Transverse colon (tissue), 4 donors: ENCODE results near the gene CPXM2. TPM values are rescaled to one million over a fixed set of nuclear protein-coding genes. Genes with fewer than 3 reads are reported as not detected.

Source experiments
- DNase-seq: peaks from one replicate; pipeline ENCODE4 v3.0.0-alpha.2; 2019
- H3K27ac ChIP-seq, 4 donors: fragments of 200-600 bp; sonication (generic); 2 replicates each; pipeline ENCODE4 v1.5.1; 2016 to 2018; ENCODE audit warnings: inconsistent platforms in 4 of 4
- H3K27me3 ChIP-seq: fragments of 200-600 bp; sonication (generic); 2 replicates; pipeline ENCODE4 v1.5.1; 2017; ENCODE audit warnings: inconsistent platforms
- H3K36me3 ChIP-seq, 4 donors: fragments of 200-600 bp; sonication (generic); 2 replicates each; pipeline ENCODE4 v1.5.1; 2017 to 2019; ENCODE audit warnings: inconsistent platforms in 4 of 4
- H3K4me1 ChIP-seq, 4 donors: fragments of 200-600 bp; sonication (generic); 2 replicates each; pipeline ENCODE4 v1.5.1; 2017 to 2020; ENCODE audit warnings: inconsistent platforms in 4 of 4
- H3K4me3 ChIP-seq, 4 donors: fragments of 200-600 bp; sonication (generic); 1 replicate in 1 of 4; 2 replicates in 3 of 4; pipeline versions ENCODE4 v1.5.1 to v1.6.1; 2017 to 2019; ENCODE audit warnings: inconsistent platforms in 4 of 4
- H3K9me3 ChIP-seq, 2 donors: fragments of 200-600 bp; sonication (generic); 2 replicates each; pipeline ENCODE4 v1.5.1; 2017 to 2019; ENCODE audit warnings: inconsistent platforms in 2 of 2
- EP300 ChIP-seq: sonication (generic); formaldehyde crosslinking; IDR thresholded peaks from one replicate; pipeline ENCODE4 v1.6.1; 2017; ENCODE audit warnings: antibody characterized with exemption, low read depth
- POLR2A ChIP-seq: fragments of 450-650 bp; IDR thresholded peaks from one replicate; pipeline ENCODE4 v1.6.1; 2016; ENCODE audit warnings: antibody characterized with exemption, mild to moderate bottlenecking, moderate library complexity
- POLR2AphosphoS5 ChIP-seq, 3 donors: sonication (generic); formaldehyde crosslinking; IDR thresholded peaks; one replicate each; pipeline ENCODE4 v1.6.1; 2016; ENCODE audit warnings: antibody characterized with exemption in 3 of 3
- WGBS, 2 donors: methylation state at CpG; one replicate each; pipeline ENCODE4 v1.1.5; 2018; ENCODE audit warnings: low coverage in 1 of 2; 5-methylcytosine and 5-hydroxymethylcytosine counted together
- in situ Hi-C, 4 donors: fragments of 200-750 bp; cut with MboI; loops; one replicate each; pipeline versions ENCODE4 v1.15.0 to v1.15.1; 2017; ENCODE audit warnings: low sequenced_read_pairs in 3 of 4, low pct_ligation_motif_present in 1 of 4, low pct_unique_long_range_greater_than_20kb in 1 of 4
- intact Hi-C: fragments of 100-400 bp; cut with DNase I; formaldehyde crosslinking; loops from one replicate; pipeline ENCODE4 v1.15.1; 2023; ENCODE audit warnings: low total_unique reads
- total RNA-seq, 4 donors: library from RNA; depleted of rRNA; stranded (reverse); fragments of >200 nt; gene quantifications; one replicate each; pipeline ENCODE4 v1.1.0, GENCODE V29; 2016
- TF ChIP-seq, protein P1 (sequence below), 5 experiments: fragments of 200-600 bp in 3 of 5; fragments of 450-650 bp in 2 of 5; sonication (generic) in 3 of 5; IDR thresholded peaks; 1 replicate in 2 of 5; 2 replicates in 3 of 5; pipeline ENCODE4 v1.5.1; 2016 to 2017; ENCODE audit warnings: antibody characterized with exemption in 5 of 5, inconsistent platforms in 3 of 5, mild to moderate bottlenecking in 2 of 5, moderate library complexity in 1 of 5

The CPXM2 gene
- total RNA-seq, 4 donors from 2014 or later: 7.8 to 19.1 (median 13.0) TPM

DNA sequence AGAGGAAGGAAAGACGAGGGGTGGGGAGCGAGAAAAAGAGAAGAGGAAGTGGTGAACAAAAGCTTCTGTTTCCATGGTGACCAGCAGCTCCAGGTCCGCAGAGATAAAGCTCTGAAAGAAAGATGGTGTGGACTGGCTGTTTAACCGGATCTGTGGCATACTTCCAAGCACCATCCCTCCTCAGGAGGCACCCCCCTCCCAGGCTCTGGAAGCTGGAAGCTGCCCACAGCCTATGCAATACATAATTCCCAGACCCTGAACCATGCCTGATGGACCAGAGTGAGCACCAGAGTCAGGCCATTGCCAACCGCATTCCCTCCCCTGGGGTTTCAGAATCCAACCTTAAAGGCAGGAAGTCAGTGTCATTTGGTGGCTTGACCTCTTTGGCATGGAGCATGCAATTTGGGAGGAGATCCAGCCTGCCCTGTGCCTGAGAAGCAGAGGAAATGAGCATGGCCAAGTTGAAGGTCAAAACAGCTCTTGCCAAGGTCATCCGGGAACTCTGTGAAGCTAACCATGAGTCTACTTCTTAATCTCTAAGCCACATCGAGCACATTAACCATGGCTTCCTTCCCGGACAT lies 22.2 kb upstream of the CPXM2 start:
- H3K27ac ChIP-seq: peak overlapping the region in 2 of 4 donors; percentile 48 to 56
- no peak for DNase-seq
- H3K4me3 ChIP-seq: no peak overlapping the region
- TF ChIP-seq, protein P1, sequence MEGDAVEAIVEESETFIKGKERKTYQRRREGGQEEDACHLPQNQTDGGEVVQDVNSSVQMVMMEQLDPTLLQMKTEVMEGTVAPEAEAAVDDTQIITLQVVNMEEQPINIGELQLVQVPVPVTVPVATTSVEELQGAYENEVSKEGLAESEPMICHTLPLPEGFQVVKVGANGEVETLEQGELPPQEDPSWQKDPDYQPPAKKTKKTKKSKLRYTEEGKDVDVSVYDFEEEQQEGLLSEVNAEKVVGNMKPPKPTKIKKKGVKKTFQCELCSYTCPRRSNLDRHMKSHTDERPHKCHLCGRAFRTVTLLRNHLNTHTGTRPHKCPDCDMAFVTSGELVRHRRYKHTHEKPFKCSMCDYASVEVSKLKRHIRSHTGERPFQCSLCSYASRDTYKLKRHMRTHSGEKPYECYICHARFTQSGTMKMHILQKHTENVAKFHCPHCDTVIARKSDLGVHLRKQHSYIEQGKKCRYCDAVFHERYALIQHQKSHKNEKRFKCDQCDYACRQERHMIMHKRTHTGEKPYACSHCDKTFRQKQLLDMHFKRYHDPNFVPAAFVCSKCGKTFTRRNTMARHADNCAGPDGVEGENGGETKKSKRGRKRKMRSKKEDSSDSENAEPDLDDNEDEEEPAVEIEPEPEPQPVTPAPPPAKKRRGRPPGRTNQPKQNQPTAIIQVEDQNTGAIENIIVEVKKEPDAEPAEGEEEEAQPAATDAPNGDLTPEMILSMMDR (IDR thresholded peaks at IDR 0.05): no peak
- TF ChIP-seq POLR2A (no peak), EP300 (no peak), POLR2AphosphoS5 (IDR thresholded peaks at IDR 0.05) (no peak)
- H3K4me1 ChIP-seq: peaks cover 0 to 11% (median 0%) of the 10 kb centered on the region in 4 donors
- H3K36me3 ChIP-seq: no peaks in the 10 kb centered on the region
- H3K27me3 ChIP-seq: peaks cover 3% of the 10 kb centered on the region
- intact Hi-C loops: no loop called here
- WGBS, 2 donors: 60 to 69% methylated on average over 5 to 8 of the region's 8 CpGs
- peaks cover 0 to 2% of the 10 kb centered on the region in 2 donors for H3K9me3 ChIP-seq
- in situ Hi-C loops: no loop called here

DNA sequence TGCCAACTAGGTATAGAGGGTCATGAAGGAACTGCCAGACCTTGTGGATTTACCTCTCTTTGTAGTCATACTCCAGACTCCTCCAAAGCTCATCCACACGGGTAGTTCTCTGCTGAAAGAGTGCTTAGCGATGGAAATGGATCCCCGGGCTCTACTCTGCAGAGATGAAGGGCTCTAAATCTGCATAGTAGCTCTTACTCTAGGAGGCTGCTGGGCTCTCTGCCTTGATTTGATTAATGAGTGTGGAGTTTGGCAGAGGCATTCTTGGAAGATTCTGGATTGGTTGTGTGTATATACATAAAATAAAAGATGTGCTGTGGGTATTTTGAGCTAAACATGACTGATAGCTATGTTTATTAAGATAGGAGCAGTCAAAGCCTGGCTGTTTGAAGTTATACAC lies 21.3 kb upstream of the CPXM2 start:
- no peak for DNase-seq
- Histone ChIP-seq H3K4me3 (no peak overlapping the region), H3K36me3 (no peaks in the 10 kb centered on the region), H3K9me3 (no peaks in the 10 kb centered on the region), H3K27ac (peak overlapping the region in 3 of 4 donors; percentile 10 to 56 (median 48)), H3K4me1 (peaks cover 0 to 11% (median 0%) of the 10 kb centered on the region in 4 donors), H3K27me3 (peaks cover 3% of the 10 kb centered on the region)
- in situ Hi-C loops (no loop called here), intact Hi-C loops (no loop called here)
- WGBS, 2 donors: 60 to 63% methylated on average over 1 to 3 of the region's 3 CpGs
- TF ChIP-seq EP300 (no peak), POLR2AphosphoS5 (IDR thresholded peaks at IDR 0.05) (no peak), POLR2A (no peak)
- TF ChIP-seq, protein P1 (IDR thresholded peaks at IDR 0.05): no peak

- peak overlapping the region in 1 of 4 donors; percentile 56 for H3K27ac ChIP-seq
- H3K4me1 ChIP-seq: peaks cover 0 to 11% (median 0%) of the 10 kb centered on the region in 4 donors
- in situ Hi-C loops: no loop called here
- H3K4me3 ChIP-seq: no peak overlapping the region
- intact Hi-C loops: no loop called here
- H3K9me3 ChIP-seq: no peaks in the 10 kb centered on the region
- H3K36me3 ChIP-seq: no peaks in the 10 kb centered on the region
- H3K27me3 ChIP-seq: peaks cover 3% of the 10 kb centered on the region
- no peak for DNase-seq
- no peak for TF ChIP-seq POLR2AphosphoS5 (IDR thresholded peaks at IDR 0.05)
- TF ChIP-seq POLR2A: no peak
- no peak for TF ChIP-seq EP300
- 29 to 75% methylated on average over 2 to 4 of the region's 4 CpGs for WGBS, 2 donors
Observed at GRCh38 chr10:123912466-123912865, 20.9 kb upstream of the CPXM2 start.

GRCh38 chr10:123911866-123912265 lies 20.3 kb upstream of the CPXM2 start:
- 55 to 69% methylated on average over 6 to 9 of the region's 9 CpGs for WGBS, 2 donors
- in situ Hi-C loops: no loop called here
- H3K27ac ChIP-seq: no peak overlapping the region
- peaks cover 0 to 11% (median 0%) of the 10 kb centered on the region in 4 donors for H3K4me1 ChIP-seq
- intact Hi-C loops: no loop called here
- no peak for DNase-seq
- TF ChIP-seq, protein P1 (IDR thresholded peaks at IDR 0.05): no peak
- no peak for TF ChIP-seq EP300
- no peak for TF ChIP-seq POLR2AphosphoS5 (IDR thresholded peaks at IDR 0.05)
- H3K9me3 ChIP-seq: no peaks in the 10 kb centered on the region
- H3K27me3 ChIP-seq: peaks cover 3% of the 10 kb centered on the region
- H3K4me3 ChIP-seq: no peak overlapping the region
- no peaks in the 10 kb centered on the region for H3K36me3 ChIP-seq
